ENCODE measurements around the gene TRABD2B. TPM values are rescaled to one million over a fixed set of nuclear protein-coding genes. Genes with fewer than 3 reads are reported as not detected.

The TRABD2B gene
- total and polyA plus RNA-seq, 2 experiments from 2014 or later = 1.6 to 2.0 TPM

DNA sequence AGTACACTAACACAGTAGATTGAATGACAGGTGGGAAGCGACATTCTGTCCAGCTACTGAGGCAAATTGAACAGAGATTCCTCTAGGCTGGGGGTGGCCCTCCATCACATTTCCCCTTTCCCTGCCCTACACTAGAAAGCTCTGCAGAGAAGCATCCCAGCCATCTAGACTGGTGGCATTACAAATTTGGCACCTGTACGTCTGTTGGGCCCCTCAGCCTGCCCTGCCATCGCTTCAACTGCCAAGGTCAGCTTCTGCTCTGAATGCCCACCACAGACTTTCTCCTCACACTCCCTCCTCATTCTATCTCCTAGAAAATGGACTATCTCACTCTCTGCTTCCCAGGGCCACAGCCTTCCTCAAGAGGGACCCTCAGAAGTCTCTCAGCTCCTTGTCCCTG is 16.7 kb downstream of the TRABD2B start:
- H3K4me3 ChIP-seq = no peak overlapping the region
- no peak overlapping the region for H3K27ac Mint-ChIP-seq
- H3K27ac ChIP-seq (ENCODE audit: low read depth) = no peak overlapping the region
- no peak overlapping the region for H3K4me2 ChIP-seq
- peaks cover 10% of the 10 kb centered on the region for H3K36me3 Mint-ChIP-seq (ENCODE audit: low read depth)
- peaks cover 19% of the 10 kb centered on the region for H3F3A ChIP-seq (replicated peaks; ENCODE audit: low read depth)
- H4K20me1 ChIP-seq (replicated peaks; ENCODE audit: insufficient read depth) = no peaks in the 10 kb centered on the region; the same call in 1 of the 2 replicates
- ATAC-seq = no peak
- H3K9me3 Mint-ChIP-seq = peaks cover 12% of the 10 kb centered on the region
- DNase-seq (ENCODE audit: low spot score) = no peak
- H3K27me3 ChIP-seq (ENCODE audit: insufficient read depth) = peaks cover 8% of the 10 kb centered on the region
- H3K4me1 Mint-ChIP-seq = peaks cover 53% of the 10 kb centered on the region
- H2AFZ ChIP-seq = no peak overlapping the region
- H3K36me3 ChIP-seq (ENCODE audit: insufficient read depth) = no peaks in the 10 kb centered on the region
- no peak for TF ChIP-seq NANOG (IDR thresholded peaks at IDR 0.05; ENCODE audit: borderline replicate concordance)
- no peak for TF ChIP-seq STAT1 (IDR thresholded peaks at IDR 0.05; ENCODE audit: unreplicated experiment)
- TF ChIP-seq REST (IDR thresholded peaks at IDR 0.05; ENCODE audit: unreplicated experiment) = no peak
- TF ChIP-seq EZH2 (IDR thresholded peaks at IDR 0.05; ENCODE audit: low read depth, unreplicated experiment) = no peak
- no peak for TF ChIP-seq ETS1 (IDR thresholded peaks at IDR 0.05)
- TF ChIP-seq ZNF331 (CRISPR knock-in tag; IDR thresholded peaks at IDR 0.05; ENCODE audit: low read depth) = no peak
- no peak for TF ChIP-seq EZH2phosphoT487 (IDR thresholded peaks at IDR 0.05; ENCODE audit: unreplicated experiment)
- H3K4me1 ChIP-seq (ENCODE audit: insufficient read depth) = peaks cover 25% of the 10 kb centered on the region
- no peak overlapping the region for H3K4me3 Mint-ChIP-seq
- H3K79me2 ChIP-seq (replicated peaks; ENCODE audit: insufficient read depth) = peaks cover 49% of the 10 kb centered on the region
- H3K27me3 Mint-ChIP-seq (ENCODE audit: insufficient read depth, low read depth, poor library complexity) = peaks cover 12% of the 10 kb centered on the region
- H3K9me2 ChIP-seq (ENCODE audit: insufficient read depth) = 0 out of 2 replicates have a peak, but pooled peaks cover 3% of the 10 kb centered on the region

- H3F3A ChIP-seq (replicated peaks; ENCODE audit: low read depth) = peaks cover 14% of the 10 kb centered on the region
- peaks cover 45% of the 10 kb centered on the region for H3K79me2 ChIP-seq (replicated peaks; ENCODE audit: insufficient read depth)
- no peaks in the 10 kb centered on the region for H3K36me3 ChIP-seq (ENCODE audit: insufficient read depth)
- Mint-ChIP-seq H3K27ac (no peak overlapping the region), H3K27me3 (ENCODE audit: insufficient read depth, low read depth, poor library complexity) (peaks cover 12% of the 10 kb centered on the region), H3K9me3 (peaks cover 12% of the 10 kb centered on the region), H3K36me3 (ENCODE audit: low read depth) (peaks cover 10% of the 10 kb centered on the region), H3K4me1 (peaks cover 45% of the 10 kb centered on the region), H3K4me3 (no peak overlapping the region)
- no peak for DNase-seq (ENCODE audit: low spot score)
- H3K27ac ChIP-seq (ENCODE audit: low read depth) = no peak overlapping the region
- no peaks in the 10 kb centered on the region; the same call in 1 of the 2 replicates for H3K27me3 ChIP-seq (ENCODE audit: insufficient read depth)
- no peak overlapping the region for H2AFZ ChIP-seq
- H4K20me1 ChIP-seq (replicated peaks; ENCODE audit: insufficient read depth) = no peaks in the 10 kb centered on the region
- no peak overlapping the region for H3K4me3 ChIP-seq
- ATAC-seq = no peak
- no peak overlapping the region for H3K4me2 ChIP-seq
- H3K4me1 ChIP-seq (ENCODE audit: insufficient read depth) = peaks cover 17% of the 10 kb centered on the region
- 0 out of 2 replicates have a peak, but pooled peaks cover 3% of the 10 kb centered on the region for H3K9me2 ChIP-seq (ENCODE audit: insufficient read depth)
- TF ChIP-seq NANOG (IDR thresholded peaks at IDR 0.05; ENCODE audit: borderline replicate concordance) = no peak
- no peak for TF ChIP-seq REST (IDR thresholded peaks at IDR 0.05; ENCODE audit: unreplicated experiment)
- no peak for TF ChIP-seq CREB1 (CRISPR knock-in tag; IDR thresholded peaks at IDR 0.05; ENCODE audit: low read depth)
- no peak for TF ChIP-seq EZH2 (IDR thresholded peaks at IDR 0.05; ENCODE audit: low read depth, unreplicated experiment)
- TF ChIP-seq EZH2phosphoT487 (IDR thresholded peaks at IDR 0.05; ENCODE audit: unreplicated experiment) = no peak
- no peak for TF ChIP-seq ZNF114 (CRISPR knock-in tag; IDR thresholded peaks at IDR 0.05)
- TF ChIP-seq, protein P1, sequence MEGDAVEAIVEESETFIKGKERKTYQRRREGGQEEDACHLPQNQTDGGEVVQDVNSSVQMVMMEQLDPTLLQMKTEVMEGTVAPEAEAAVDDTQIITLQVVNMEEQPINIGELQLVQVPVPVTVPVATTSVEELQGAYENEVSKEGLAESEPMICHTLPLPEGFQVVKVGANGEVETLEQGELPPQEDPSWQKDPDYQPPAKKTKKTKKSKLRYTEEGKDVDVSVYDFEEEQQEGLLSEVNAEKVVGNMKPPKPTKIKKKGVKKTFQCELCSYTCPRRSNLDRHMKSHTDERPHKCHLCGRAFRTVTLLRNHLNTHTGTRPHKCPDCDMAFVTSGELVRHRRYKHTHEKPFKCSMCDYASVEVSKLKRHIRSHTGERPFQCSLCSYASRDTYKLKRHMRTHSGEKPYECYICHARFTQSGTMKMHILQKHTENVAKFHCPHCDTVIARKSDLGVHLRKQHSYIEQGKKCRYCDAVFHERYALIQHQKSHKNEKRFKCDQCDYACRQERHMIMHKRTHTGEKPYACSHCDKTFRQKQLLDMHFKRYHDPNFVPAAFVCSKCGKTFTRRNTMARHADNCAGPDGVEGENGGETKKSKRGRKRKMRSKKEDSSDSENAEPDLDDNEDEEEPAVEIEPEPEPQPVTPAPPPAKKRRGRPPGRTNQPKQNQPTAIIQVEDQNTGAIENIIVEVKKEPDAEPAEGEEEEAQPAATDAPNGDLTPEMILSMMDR (conservative IDR thresholded peaks at IDR 0.05; ENCODE audit: low read depth in 2 of 2) = no peak
- no peak for TF ChIP-seq ZNF331 (CRISPR knock-in tag; IDR thresholded peaks at IDR 0.05; ENCODE audit: low read depth)
- no peak for TF ChIP-seq ETS1 (IDR thresholded peaks at IDR 0.05)
- no peak for TF ChIP-seq POLR2AphosphoS5 (IDR thresholded peaks at IDR 0.05; ENCODE audit: low read depth)
- no peak for TF ChIP-seq JUNB (IDR thresholded peaks at IDR 0.05; ENCODE audit: unreplicated experiment)
- TF ChIP-seq STAT1 (IDR thresholded peaks at IDR 0.05; ENCODE audit: unreplicated experiment) = no peak
Measured at GRCh38 chr1:47979724-47980123, 17.5 kb downstream of the TRABD2B start.
